ENCODE measurements around the gene MYOT. TPM values are rescaled to one million over a fixed set of nuclear protein-coding genes. Genes with fewer than 3 reads are reported as not detected.

MYOT gene
- total RNA-seq, 4 donors from 2014 or later, result 0.39 to 11.7 (median 1.8) TPM

DNA sequence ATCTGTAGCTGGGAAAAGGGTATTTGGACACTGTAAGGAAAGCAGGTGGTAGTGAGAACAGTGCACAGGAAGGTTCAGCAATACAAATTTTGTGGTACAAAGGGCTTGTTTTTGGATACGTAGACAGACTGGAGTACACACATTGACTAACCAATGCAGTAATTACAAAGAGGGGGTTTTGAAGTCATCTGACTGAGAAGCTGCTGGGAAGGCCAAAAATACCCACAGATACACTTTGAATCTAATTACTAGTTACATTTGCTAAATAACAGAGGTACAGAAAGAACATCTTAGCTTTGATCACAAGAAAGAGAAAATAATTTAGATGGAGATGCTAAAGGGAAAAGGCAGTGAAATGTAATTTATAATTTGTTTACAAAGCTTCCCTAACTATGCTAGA is 67.5 kb downstream of the MYOT start:
- intact Hi-C loops (cut with DNase I), result no loop called here
- TF ChIP-seq POLR2A (IDR thresholded peaks at IDR 0.05), result no peak
- TF ChIP-seq, protein P1, sequence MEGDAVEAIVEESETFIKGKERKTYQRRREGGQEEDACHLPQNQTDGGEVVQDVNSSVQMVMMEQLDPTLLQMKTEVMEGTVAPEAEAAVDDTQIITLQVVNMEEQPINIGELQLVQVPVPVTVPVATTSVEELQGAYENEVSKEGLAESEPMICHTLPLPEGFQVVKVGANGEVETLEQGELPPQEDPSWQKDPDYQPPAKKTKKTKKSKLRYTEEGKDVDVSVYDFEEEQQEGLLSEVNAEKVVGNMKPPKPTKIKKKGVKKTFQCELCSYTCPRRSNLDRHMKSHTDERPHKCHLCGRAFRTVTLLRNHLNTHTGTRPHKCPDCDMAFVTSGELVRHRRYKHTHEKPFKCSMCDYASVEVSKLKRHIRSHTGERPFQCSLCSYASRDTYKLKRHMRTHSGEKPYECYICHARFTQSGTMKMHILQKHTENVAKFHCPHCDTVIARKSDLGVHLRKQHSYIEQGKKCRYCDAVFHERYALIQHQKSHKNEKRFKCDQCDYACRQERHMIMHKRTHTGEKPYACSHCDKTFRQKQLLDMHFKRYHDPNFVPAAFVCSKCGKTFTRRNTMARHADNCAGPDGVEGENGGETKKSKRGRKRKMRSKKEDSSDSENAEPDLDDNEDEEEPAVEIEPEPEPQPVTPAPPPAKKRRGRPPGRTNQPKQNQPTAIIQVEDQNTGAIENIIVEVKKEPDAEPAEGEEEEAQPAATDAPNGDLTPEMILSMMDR (IDR thresholded peaks at IDR 0.05), result no peak
- 97 to 100% methylated on average over 1 of the region's 1 CpG for WGBS, 2 donors
- no peaks in the 10 kb centered on the region for H3K4me1 ChIP-seq
- H3K9me3 ChIP-seq, result no peaks in the 10 kb centered on the region
- H3K27me3 ChIP-seq, result no peaks in the 10 kb centered on the region
- H3K27ac ChIP-seq, result no peak overlapping the region
- no peak overlapping the region for H3K4me3 ChIP-seq (replicated peaks in 1 of 3)
- DNase-seq, result no peak
- H3K36me3 ChIP-seq, result peaks cover 8 to 22% of the 10 kb centered on the region in 2 donors

DNA sequence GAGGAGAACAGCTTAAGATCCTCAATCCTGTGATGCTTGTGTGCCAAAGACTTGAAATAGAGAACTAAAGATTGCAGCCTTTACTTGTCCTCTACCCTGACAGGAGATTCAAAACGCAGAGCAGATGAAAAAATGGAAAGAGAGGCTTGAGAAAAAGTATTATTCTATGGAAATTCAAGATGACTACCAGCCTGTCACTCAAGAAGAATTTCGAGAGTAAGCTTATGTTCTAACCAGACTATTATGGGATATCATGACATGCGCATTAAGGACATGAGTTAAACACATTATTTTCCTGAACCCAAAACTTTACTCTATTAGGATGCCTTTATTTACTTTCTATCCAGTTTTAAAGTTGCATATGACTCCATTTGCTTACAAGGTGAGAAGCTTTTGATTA is 68.0 kb downstream of the MYOT start:
- no peaks in the 10 kb centered on the region for H3K4me1 ChIP-seq
- DNase-seq, result no peak
- intact Hi-C loops (cut with DNase I), result no loop called here
- peaks cover 12 to 23% of the 10 kb centered on the region in 2 donors for H3K36me3 ChIP-seq
- WGBS, 2 donors, result 85 to 90% methylated on average over 3 of the region's 3 CpGs
- no peaks in the 10 kb centered on the region for H3K27me3 ChIP-seq
- H3K27ac ChIP-seq, result no peak overlapping the region
- no peak overlapping the region for H3K4me3 ChIP-seq (replicated peaks in 1 of 3)
- no peaks in the 10 kb centered on the region for H3K9me3 ChIP-seq
- TF ChIP-seq POLR2A (IDR thresholded peaks at IDR 0.05), result no peak
- TF ChIP-seq, protein P1 (IDR thresholded peaks at IDR 0.05), result no peak

Other genes with a start within 250 kb of the MYOT start
- gene KLHL3, start 131.8 kb upstream of the MYOT start, total RNA-seq, result 10 to 100 TPM; 11.9 to 26.7 (median 17.9) TPM
- gene HNRNPA0, start 113.5 kb upstream of the MYOT start, total RNA-seq, result 10 to 100 TPM; 10.6 to 14.1 (median 12.4) TPM
- gene PKD2L2, start 21.6 kb downstream of the MYOT start, total RNA-seq, result not detected
- 10 to 100 TPM; 40.1 to 72.0 (median 49.5) TPM for gene FAM13B, start 165.2 kb downstream of the MYOT start, total RNA-seq
- gene WNT8A, start 216.2 kb downstream of the MYOT start, total RNA-seq, result not detected

Data from thyroid gland (tissue), 4 donors.